Cerebellar cortex (tissue), 1 donor: Measurements from ENCODE around the gene OR2AJ1.

Source experiments
- DNase-seq: peaks from one replicate; pipeline ENCODE4 v3.0.0-alpha.2; 2015; ENCODE audit warnings: low spot score

OR2AJ1 gene

GRCh38 chr1:247924868-247925267 lies at the start of gene OR2AJ1:
OR2AJ1 (plus strand) TSS chr1:247924889; CDS start chr1:247933769, 8,880 bp downstream.
- DNase-seq, result no peak

GRCh38 chr1:247883346-247883745 lies 41.3 kb upstream of the OR2AJ1 start:
- no peak for DNase-seq

- no peak for DNase-seq
Measured at GRCh38 chr1:247884797-247885413, 39.8 kb upstream of the OR2AJ1 start.

GRCh38 chr1:247895163-247895637 lies 29.5 kb upstream of the OR2AJ1 start, which contains the start of gene OR2W3:
OR2W3 (plus strand) TSS chr1:247895587; CDS start chr1:247895587, 0 bp downstream.
- no peak for DNase-seq

- no peak for DNase-seq
Measured at GRCh38 chr1:247895976-247896375, 28.7 kb upstream of the OR2AJ1 start.

- DNase-seq, result no peak
Measured at GRCh38 chr1:247904122-247904521, 20.6 kb upstream of the OR2AJ1 start.

- no peak for DNase-seq
Measured at GRCh38 chr1:247905181-247905580, 19.5 kb upstream of the OR2AJ1 start.

- no peak for DNase-seq
Measured at GRCh38 chr1:247905910-247906503, 18.7 kb upstream of the OR2AJ1 start.

- DNase-seq, result no peak
Measured at GRCh38 chr1:247906504-247907047, 18.1 kb upstream of the OR2AJ1 start.

GRCh38 chr1:247908766-247909165 lies 15.9 kb upstream of the OR2AJ1 start:
- DNase-seq, result no peak

GRCh38 chr1:247913786-247914185 lies 10.9 kb upstream of the OR2AJ1 start:
- no peak for DNase-seq

GRCh38 chr1:247914941-247915662 lies 9.6 kb upstream of the OR2AJ1 start:
- no peak for DNase-seq

- no peak for DNase-seq
Measured at GRCh38 chr1:247919952-247920351, 4.7 kb upstream of the OR2AJ1 start, which contains the start of gene OR2T8. OR2T8 (plus strand) TSS chr1:247920252; CDS start chr1:247921018, 766 bp downstream.

GRCh38 chr1:247923941-247924340 lies 748 bp upstream of the OR2AJ1 start:
- no peak for DNase-seq

GRCh38 chr1:247933989-247934388 lies 9.3 kb downstream of the OR2AJ1 start:
- DNase-seq, result no peak

GRCh38 chr1:247935781-247936180 lies 11.1 kb downstream of the OR2AJ1 start:
- DNase-seq, result no peak

- DNase-seq, result no peak
Measured at GRCh38 chr1:247936415-247936814, 11.7 kb downstream of the OR2AJ1 start.

GRCh38 chr1:247936965-247937734 lies 12.5 kb downstream of the OR2AJ1 start:
- peak; percentile 35 for DNase-seq

- no peak for DNase-seq
Measured at GRCh38 chr1:247942624-247943023, 17.9 kb downstream of the OR2AJ1 start.

GRCh38 chr1:247948558-247948957 lies 23.9 kb downstream of the OR2AJ1 start, which contains the start of gene OR2L8:
OR2L8 (plus strand) TSS chr1:247948858; CDS start chr1:247948858, 0 bp downstream.
- DNase-seq, result no peak

- DNase-seq, result no peak
Measured at GRCh38 chr1:247953408-247953807, 28.7 kb downstream of the OR2AJ1 start.

GRCh38 chr1:247961791-247962190 lies 37.1 kb downstream of the OR2AJ1 start:
- no peak for DNase-seq
